VCaP (cell line): ENCODE data around the gene C1QTNF1.

Experiments
- H3K27ac ChIP-seq: fragments of 450-650 bp; 2 replicates; pipeline ENCODE4 v1.5.1; 2017
- TF ChIP-seq, protein P1 (sequence below): fragments of 450-650 bp; conservative IDR thresholded peaks from 2 replicates; pipeline ENCODE4 v1.5.1; 2017; ENCODE audit warnings: mild to moderate bottlenecking, moderate library complexity

Gene C1QTNF1

GRCh38 chr17:78993981-78994671 is 29.8 kb upstream of the C1QTNF1 start:
- H3K27ac ChIP-seq, result peak overlapping the region; percentile 90
- TF ChIP-seq, protein P1, sequence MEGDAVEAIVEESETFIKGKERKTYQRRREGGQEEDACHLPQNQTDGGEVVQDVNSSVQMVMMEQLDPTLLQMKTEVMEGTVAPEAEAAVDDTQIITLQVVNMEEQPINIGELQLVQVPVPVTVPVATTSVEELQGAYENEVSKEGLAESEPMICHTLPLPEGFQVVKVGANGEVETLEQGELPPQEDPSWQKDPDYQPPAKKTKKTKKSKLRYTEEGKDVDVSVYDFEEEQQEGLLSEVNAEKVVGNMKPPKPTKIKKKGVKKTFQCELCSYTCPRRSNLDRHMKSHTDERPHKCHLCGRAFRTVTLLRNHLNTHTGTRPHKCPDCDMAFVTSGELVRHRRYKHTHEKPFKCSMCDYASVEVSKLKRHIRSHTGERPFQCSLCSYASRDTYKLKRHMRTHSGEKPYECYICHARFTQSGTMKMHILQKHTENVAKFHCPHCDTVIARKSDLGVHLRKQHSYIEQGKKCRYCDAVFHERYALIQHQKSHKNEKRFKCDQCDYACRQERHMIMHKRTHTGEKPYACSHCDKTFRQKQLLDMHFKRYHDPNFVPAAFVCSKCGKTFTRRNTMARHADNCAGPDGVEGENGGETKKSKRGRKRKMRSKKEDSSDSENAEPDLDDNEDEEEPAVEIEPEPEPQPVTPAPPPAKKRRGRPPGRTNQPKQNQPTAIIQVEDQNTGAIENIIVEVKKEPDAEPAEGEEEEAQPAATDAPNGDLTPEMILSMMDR, result no peak

GRCh38 chr17:78995022-78995760 is 28.8 kb upstream of the C1QTNF1 start:
- H3K27ac ChIP-seq, result peak overlapping the region; percentile 90
- TF ChIP-seq, protein P1, result no peak

DNA sequence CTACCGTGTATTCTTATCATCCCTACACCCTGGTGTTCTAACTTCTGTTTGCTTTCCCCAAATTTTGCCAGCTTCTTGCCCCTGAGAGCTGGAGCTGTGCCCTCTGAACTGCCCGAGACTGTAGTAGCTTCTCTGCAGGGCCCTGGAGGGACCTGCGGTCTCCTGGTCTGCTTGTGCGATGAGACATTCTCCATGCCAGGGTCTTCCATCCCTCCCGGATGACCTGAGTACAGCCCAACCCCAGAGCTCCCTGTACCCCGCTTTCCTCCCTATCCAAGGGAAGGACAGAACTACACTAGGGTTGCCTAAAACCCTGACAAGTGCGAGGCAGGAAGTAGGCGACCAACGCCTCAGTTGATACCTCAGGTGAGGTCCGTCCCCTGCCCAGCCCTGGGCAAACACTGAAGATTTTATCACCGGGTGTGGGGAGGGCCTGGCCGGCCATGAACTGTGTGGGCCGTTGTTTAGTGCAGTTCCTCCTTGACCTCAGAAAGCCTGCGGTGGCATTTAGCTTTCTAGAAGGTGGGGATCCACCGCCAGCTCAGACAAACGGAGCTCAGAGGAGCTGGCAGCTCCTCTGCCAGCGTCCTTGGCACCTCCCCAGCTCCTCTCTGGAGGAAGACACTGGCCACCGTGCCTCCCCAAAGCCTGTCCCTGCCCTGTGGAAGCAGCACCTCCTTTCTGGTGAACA is 28.1 kb upstream of the C1QTNF1 start:
- peak overlapping the region; percentile 90 for H3K27ac ChIP-seq
- TF ChIP-seq, protein P1, result no peak

DNA sequence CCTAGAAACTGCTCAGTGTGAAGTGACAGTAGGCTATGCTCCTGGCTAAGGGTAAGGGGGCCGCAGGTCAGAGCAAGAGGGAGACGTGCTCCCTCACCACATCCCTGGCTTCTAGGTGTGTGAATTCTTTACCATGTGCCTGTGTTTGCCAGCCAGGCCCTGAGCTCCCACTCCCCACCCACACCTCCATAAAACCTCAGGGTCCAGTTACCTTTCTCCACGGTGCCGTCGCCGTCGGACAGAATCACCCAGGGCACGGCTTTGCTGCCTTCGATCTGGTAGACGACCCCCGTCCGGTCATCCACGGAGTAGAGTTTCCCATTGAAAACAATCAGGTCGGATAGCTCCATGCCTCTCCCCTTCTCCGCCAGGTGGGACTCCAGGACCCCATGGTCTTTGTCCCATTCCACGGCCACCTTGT is 27.2 kb upstream of the C1QTNF1 start:
- H3K27ac ChIP-seq, result peak overlapping the region; percentile 90
- TF ChIP-seq, protein P1, result no peak

DNA sequence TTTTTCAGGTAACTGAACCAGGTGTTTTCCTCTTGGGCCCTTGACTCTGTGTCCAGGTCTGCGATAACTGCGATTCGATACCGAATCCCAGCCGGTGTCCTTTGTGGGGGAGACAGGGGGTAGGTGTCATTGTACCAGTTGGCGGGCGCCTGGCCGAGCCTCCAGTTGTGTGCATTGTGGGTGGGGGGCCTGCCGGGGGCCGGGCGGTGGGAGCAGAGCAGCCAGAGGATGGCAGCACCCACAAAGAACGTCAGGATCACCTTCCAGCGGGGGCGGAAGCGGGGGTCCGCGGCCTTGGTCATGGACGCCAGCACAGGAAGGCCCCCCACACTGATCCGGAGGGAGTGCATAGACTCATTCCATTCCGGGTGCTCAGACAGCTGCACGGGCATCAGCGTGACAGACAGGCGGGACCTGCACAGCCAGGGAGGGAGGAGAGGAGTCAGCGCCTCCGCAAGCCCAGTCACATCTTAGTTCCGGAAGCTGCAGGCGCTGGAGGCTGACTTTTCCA is 26.7 kb upstream of the C1QTNF1 start:
- peak overlapping the region; percentile 90 for H3K27ac ChIP-seq
- TF ChIP-seq, protein P1, result no peak

DNA sequence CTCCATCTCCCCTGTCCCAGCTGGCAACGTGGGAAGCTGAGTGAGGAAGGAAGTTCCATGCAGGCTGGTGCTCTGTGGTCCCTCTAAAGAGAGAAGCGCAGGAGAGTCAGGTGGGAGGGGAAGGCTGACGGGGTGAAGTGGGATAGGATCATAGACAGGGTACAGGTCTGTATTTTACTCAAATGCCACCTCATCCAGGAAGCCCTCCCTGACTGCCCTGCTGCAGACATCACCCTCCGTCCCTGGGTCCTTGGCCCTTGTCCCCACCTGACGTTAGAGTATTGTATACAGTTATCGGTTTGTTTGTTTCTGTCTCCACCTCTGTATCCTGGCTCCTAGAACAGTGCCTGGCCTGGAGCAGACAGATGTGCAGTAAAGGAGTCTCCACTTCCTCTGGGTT is 26.1 kb upstream of the C1QTNF1 start:
- TF ChIP-seq, protein P1, result no peak
- peak overlapping the region; percentile 90 for H3K27ac ChIP-seq
